ENCODE data around the gene PTPRH. TPM values are rescaled to one million over a fixed set of nuclear protein-coding genes. Genes with fewer than 3 reads are reported as not detected.
"Not testable (repeated sequence)": the region's sequence is repeated elsewhere in the genome, so short reads cannot be mapped to it uniquely, and the experiment has no call there.

The PTPRH gene
- total RNA-seq, 1 donor from 2014 or later: not detected

- peaks cover 5% of the 10 kb centered on the region for H3K27me3 Mint-ChIP-seq (ENCODE audit: low read depth)
- DNase-seq (ENCODE audit: low spot score): no peak
- H3K27ac Mint-ChIP-seq: no peak overlapping the region
- H3K36me3 Mint-ChIP-seq (ENCODE audit: low read depth): no peaks in the 10 kb centered on the region
- peaks cover 6% of the 10 kb centered on the region for H3K9me3 Mint-ChIP-seq
- intact Hi-C loops (cut with micrococcal nuclease): no loop called here
- H3K4me1 Mint-ChIP-seq (ENCODE audit: low read depth): peaks cover 4% of the 10 kb centered on the region
- no peak overlapping the region for H3K4me3 Mint-ChIP-seq (ENCODE audit: low read depth)
Observed at GRCh38 chr19:55209693-55210472, 582 bp upstream of the PTPRH start.

DNA sequence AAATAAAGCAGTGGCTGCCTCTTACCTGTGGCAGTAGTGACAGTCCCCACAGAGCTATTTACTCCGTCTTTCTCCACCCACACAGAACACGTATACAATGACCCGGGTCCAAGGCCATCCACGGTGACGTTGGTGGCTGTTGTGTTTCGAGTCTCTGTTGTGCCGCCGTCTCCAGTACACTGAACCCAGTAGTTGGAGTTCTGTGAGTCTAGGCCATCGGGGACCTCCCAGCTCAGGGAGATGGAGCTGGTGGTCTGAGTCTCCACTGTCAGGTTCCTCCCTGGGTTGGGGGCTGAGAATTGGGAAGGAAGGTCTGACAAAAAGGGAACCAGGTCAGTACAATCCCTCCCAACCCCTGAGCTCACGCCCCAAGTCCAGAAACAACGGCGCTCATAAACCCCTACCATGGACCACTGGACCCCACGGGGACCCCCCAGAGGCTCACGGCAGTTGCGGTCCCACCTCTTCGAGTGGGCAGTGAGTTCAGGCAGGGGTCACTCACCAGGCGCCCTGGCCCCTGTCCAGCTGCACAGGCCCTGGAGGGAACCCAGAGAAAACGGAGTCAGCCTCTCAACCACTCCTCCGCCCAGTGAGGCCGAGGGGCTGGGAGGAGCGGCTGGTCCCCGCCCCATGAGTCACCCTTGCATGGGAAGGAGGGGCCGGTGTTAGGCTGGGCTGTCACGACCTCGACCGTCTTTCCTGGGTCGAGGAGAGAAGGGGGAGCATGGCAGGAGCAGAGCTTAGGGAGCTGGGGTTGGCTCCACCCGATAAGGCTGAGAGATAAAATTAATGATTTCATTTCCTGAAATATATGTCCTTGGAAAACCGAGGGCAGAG lies 2.4 kb downstream of the PTPRH start:
- DNase-seq (ENCODE audit: low spot score): peak; percentile 22
- H3K4me1 Mint-ChIP-seq (ENCODE audit: low read depth): peaks cover 4% of the 10 kb centered on the region
- intact Hi-C loops (cut with micrococcal nuclease): no loop called here
- H3K27me3 Mint-ChIP-seq (ENCODE audit: low read depth): peaks cover 5% of the 10 kb centered on the region
- no peaks in the 10 kb centered on the region for H3K9me3 Mint-ChIP-seq
- H3K27ac Mint-ChIP-seq: no peak overlapping the region
- H3K36me3 Mint-ChIP-seq (ENCODE audit: low read depth): no peaks in the 10 kb centered on the region
- H3K4me3 Mint-ChIP-seq (ENCODE audit: low read depth): no peak overlapping the region

- H3K9me3 Mint-ChIP-seq; H3K36me3 Mint-ChIP-seq (ENCODE audit: low read depth); intact Hi-C loops (cut with micrococcal nuclease); DNase-seq (ENCODE audit: low spot score); H3K27me3 Mint-ChIP-seq (ENCODE audit: low read depth); H3K27ac Mint-ChIP-seq; H3K4me1 Mint-ChIP-seq (ENCODE audit: low read depth); H3K4me3 Mint-ChIP-seq (ENCODE audit: low read depth): not testable (repeated sequence)
Observed at GRCh38 chr19:55202199-55202598, 7.1 kb downstream of the PTPRH start.

DNA sequence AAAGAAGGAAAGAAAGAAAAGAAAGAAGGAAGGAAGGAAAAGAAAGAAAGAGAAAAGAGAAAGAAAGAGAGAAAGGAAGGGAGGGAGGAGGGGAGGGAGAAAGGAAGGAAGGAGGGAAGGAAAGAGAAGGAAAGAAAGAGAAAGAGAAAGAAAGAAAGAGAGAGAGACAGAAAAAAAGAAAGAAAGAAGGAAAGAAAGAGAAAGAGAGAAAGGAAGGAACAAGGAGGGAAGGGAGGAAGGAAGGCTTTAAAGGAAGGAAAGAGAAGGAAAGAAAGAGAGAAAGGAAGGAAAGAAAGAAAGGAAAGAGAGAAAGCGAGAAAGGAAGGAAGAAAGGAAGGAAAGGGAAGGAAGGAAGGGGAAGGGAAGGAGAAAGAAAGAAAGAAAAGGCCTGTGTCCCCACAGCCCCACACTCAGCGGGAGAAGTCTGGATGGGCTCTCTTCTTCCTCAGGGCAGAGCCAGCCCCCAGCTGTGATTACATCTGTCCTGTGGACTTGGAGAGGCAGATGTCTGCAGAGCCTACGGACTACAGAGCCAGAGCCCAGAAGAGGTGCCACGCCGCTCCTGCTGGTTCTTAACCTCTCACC lies 9.6 kb downstream of the PTPRH start:
- Mint-ChIP-seq H3K4me3 (ENCODE audit: low read depth) (no peak overlapping the region), H3K9me3 (no peaks in the 10 kb centered on the region), H3K27ac (no peak overlapping the region), H3K36me3 (ENCODE audit: low read depth) (no peaks in the 10 kb centered on the region), H3K27me3 (ENCODE audit: low read depth) (peaks cover 4% of the 10 kb centered on the region), H3K4me1 (ENCODE audit: low read depth) (no peaks in the 10 kb centered on the region)
- intact Hi-C loops (cut with micrococcal nuclease): no loop called here
- DNase-seq (ENCODE audit: low spot score): no peak

GRCh38 chr19:55198651-55199050 lies 10.7 kb downstream of the PTPRH start:
- no peak for DNase-seq (ENCODE audit: low spot score)
- no peaks in the 10 kb centered on the region for H3K4me1 Mint-ChIP-seq (ENCODE audit: low read depth)
- H3K9me3 Mint-ChIP-seq: no peaks in the 10 kb centered on the region
- intact Hi-C loops (cut with micrococcal nuclease): no loop called here
- H3K27me3 Mint-ChIP-seq (ENCODE audit: low read depth): peaks cover 4% of the 10 kb centered on the region
- no peak overlapping the region for H3K4me3 Mint-ChIP-seq (ENCODE audit: low read depth)
- H3K27ac Mint-ChIP-seq: no peak overlapping the region
- no peaks in the 10 kb centered on the region for H3K36me3 Mint-ChIP-seq (ENCODE audit: low read depth)

DNA sequence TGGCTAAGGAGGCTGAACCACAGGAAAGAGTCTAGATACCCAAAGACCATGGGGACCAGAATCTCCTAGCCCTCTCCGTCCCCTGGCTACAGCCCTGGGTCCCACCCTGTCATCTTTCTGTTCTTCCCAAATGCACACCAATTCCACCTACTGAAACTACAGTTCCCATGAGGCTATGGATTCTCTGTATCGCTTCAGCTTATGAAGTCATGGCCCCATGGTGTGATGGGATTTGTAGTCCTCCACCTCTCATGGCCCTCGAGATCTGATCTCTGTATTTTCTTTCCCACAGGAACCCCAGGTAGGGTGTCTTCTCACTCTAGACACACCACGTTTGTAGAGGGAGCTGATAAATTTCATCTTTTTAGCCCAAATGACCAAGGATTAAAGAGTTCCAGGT lies 11.8 kb downstream of the PTPRH start:
- Mint-ChIP-seq H3K27ac (no peak overlapping the region), H3K9me3 (no peaks in the 10 kb centered on the region), H3K4me1 (ENCODE audit: low read depth) (no peaks in the 10 kb centered on the region), H3K27me3 (ENCODE audit: low read depth) (peaks cover 4% of the 10 kb centered on the region), H3K36me3 (ENCODE audit: low read depth) (no peaks in the 10 kb centered on the region), H3K4me3 (ENCODE audit: low read depth) (no peak overlapping the region)
- intact Hi-C loops (cut with micrococcal nuclease): no loop called here
- no peak for DNase-seq (ENCODE audit: low spot score)

GRCh38 chr19:55196803-55197202 lies 12.5 kb downstream of the PTPRH start:
- Mint-ChIP-seq H3K4me1 (ENCODE audit: low read depth) (no peaks in the 10 kb centered on the region), H3K9me3 (no peaks in the 10 kb centered on the region), H3K36me3 (ENCODE audit: low read depth) (no peaks in the 10 kb centered on the region), H3K4me3 (ENCODE audit: low read depth) (no peak overlapping the region), H3K27ac (no peak overlapping the region), H3K27me3 (ENCODE audit: low read depth) (peaks cover 4% of the 10 kb centered on the region)
- no peak for DNase-seq (ENCODE audit: low spot score)
- intact Hi-C loops (cut with micrococcal nuclease): no loop called here

DNA sequence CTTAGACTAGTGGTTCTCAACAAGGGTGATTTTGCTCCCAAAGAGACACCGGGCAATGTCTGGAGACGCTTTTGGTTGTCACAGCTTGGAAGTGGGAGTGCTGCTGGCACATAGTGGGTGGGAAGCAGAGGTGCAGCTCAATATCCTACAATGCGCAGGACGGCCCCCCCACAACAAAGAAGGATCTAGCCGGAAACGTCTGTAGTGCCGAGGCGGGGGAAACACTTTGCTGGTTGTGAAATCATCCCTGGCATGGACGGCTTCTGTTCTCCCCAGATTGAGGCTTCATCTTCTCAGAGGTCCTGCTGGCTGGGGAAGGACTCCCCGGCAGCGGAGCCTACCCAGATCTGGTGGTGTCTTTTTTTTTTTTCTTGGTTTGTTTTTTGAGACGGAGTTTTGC lies 15.8 kb downstream of the PTPRH start:
- intact Hi-C loops (cut with micrococcal nuclease): no loop called here
- H3K27me3 Mint-ChIP-seq (ENCODE audit: low read depth): no peaks in the 10 kb centered on the region
- no peaks in the 10 kb centered on the region for H3K36me3 Mint-ChIP-seq (ENCODE audit: low read depth)
- no peak overlapping the region for H3K4me3 Mint-ChIP-seq (ENCODE audit: low read depth)
- DNase-seq (ENCODE audit: low spot score): no peak
- H3K9me3 Mint-ChIP-seq: no peaks in the 10 kb centered on the region
- no peak overlapping the region for H3K27ac Mint-ChIP-seq
- H3K4me1 Mint-ChIP-seq (ENCODE audit: low read depth): peaks cover 2% of the 10 kb centered on the region

GRCh38 chr19:55189403-55189835 lies 19.9 kb downstream of the PTPRH start:
- H3K36me3 Mint-ChIP-seq (ENCODE audit: low read depth): no peaks in the 10 kb centered on the region
- H3K9me3 Mint-ChIP-seq: no peaks in the 10 kb centered on the region
- no peak overlapping the region for H3K27ac Mint-ChIP-seq
- DNase-seq (ENCODE audit: low spot score): no peak
- intact Hi-C loops (cut with micrococcal nuclease): no loop called here
- H3K27me3 Mint-ChIP-seq (ENCODE audit: low read depth): no peaks in the 10 kb centered on the region
- H3K4me1 Mint-ChIP-seq (ENCODE audit: low read depth): peaks cover 2% of the 10 kb centered on the region
- H3K4me3 Mint-ChIP-seq (ENCODE audit: low read depth): no peak overlapping the region

GRCh38 chr19:55188625-55189024 lies 20.7 kb downstream of the PTPRH start:
- Mint-ChIP-seq H3K9me3 (no peaks in the 10 kb centered on the region), H3K36me3 (ENCODE audit: low read depth) (no peaks in the 10 kb centered on the region), H3K4me3 (ENCODE audit: low read depth) (no peak overlapping the region), H3K27me3 (ENCODE audit: low read depth) (peaks cover 2% of the 10 kb centered on the region), H3K27ac (no peak overlapping the region), H3K4me1 (ENCODE audit: low read depth) (peaks cover 2% of the 10 kb centered on the region)
- DNase-seq (ENCODE audit: low spot score): no peak
- intact Hi-C loops (cut with micrococcal nuclease): no loop called here

DNA sequence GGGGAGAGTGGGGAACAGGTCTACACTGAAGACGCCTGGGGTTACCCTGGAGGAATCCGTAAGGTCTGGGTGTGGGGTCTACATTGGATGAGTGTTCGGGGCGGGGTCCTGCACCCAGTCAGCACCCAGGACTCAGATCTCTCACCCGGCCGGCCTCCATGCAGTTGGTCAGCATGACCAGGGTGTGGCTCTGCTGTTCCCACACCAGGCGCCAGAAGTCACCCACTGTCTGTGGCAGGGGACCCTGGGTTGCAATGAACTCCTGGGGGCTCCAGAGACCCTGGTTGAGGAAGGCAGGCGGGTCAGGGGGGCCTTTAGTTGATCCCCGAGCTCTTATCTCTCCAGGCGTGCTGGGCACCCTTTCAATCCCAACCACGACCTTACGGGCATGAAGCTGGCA lies 23.2 kb downstream of the PTPRH start:
- no peak for DNase-seq (ENCODE audit: low spot score)
- intact Hi-C loops (cut with micrococcal nuclease): no loop called here
- Mint-ChIP-seq H3K27me3 (ENCODE audit: low read depth) (peaks cover 2% of the 10 kb centered on the region), H3K27ac (no peak overlapping the region), H3K4me3 (ENCODE audit: low read depth) (no peak overlapping the region), H3K4me1 (ENCODE audit: low read depth) (peaks cover 2% of the 10 kb centered on the region), H3K36me3 (ENCODE audit: low read depth) (no peaks in the 10 kb centered on the region), H3K9me3 (no peaks in the 10 kb centered on the region)

DNA sequence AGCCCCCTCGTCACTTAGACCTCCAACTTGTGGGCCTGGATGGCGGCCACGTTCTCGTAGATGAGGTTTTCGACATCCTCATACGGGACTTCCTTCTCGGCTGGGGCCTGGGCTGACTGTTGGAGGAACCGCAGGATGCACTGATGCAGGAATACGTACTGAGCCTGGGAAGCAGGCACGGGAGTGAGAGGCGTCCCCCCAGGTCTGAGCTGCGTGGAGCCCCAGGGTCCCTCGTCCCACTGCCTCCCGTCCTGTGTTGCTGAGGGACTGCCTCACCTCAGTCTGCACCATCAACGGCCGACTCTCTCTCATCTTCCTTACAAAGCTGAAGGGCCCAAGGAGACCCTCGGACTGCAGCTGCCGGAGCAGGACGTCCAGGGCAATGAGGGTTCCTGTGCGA lies 27.6 kb downstream of the PTPRH start:
- Mint-ChIP-seq H3K4me3 (ENCODE audit: low read depth) (no peak overlapping the region), H3K27me3 (ENCODE audit: low read depth) (peaks cover 29% of the 10 kb centered on the region), H3K27ac (no peak overlapping the region), H3K9me3 (no peaks in the 10 kb centered on the region), H3K36me3 (ENCODE audit: low read depth) (no peaks in the 10 kb centered on the region), H3K4me1 (ENCODE audit: low read depth) (peaks cover 10% of the 10 kb centered on the region)
- intact Hi-C loops (cut with micrococcal nuclease): no loop called here
- no peak for DNase-seq (ENCODE audit: low spot score)
